ENCODE data around the gene FLNA.
"Not testable (repeated sequence)": the region's sequence is repeated elsewhere in the genome, so short reads cannot be mapped to it uniquely, and the experiment has no call there.

FLNA gene

DNA sequence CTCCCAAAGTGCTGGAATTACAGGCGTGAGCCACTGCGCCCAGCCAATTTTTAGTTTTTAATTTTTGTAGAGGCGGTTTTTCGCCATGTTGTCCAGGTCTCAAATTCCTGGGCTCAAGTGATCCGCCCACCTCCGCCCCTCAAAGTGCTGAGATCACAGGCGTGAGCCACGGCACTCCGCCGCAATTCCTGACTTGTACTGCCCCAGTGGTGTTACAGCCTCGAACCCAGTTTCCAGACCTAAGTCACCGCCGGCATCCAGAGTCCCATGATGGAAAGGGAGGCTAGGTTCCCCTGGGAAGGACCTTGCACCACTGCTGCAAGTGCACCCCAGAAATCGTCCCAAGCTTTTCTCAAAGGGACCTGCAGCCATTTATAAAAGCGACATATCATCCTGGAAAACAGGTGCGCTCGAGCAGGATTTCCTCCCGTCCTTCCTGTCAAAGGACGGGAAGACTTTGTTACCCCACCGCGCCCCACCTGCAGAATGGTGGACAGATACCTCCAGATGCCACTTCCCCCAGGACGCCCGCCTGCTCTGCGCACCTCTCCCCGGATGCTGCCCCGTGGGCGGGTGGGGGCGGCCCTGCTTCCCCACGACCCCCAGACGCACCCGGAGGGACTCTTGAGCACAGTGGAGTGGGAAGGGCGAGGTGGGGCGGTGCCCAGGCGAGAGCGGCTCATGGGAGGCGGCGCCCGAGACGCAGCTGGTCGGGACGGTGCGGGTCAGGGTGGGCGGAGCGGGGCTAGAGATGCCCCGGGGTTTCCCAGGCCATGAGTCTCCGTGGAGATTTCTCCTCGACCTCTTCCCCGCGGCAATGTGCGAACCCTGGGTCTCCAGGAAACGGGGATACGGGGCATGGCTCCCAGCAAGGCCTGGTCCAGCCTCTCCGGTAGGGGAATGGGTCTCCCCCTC lies 22.8 kb upstream of the FLNA start:
- Histone ChIP-seq H3K9ac (ENCODE audit: low read length) (peak overlapping the region; percentile 91), H2BK120ac (ENCODE audit: low read depth, low read length) (no peak overlapping the region), H4K5ac (ENCODE audit: low read length) (no peak overlapping the region), H3K56ac (ENCODE audit: low read length) (peak overlapping the region; percentile 87), H2BK15ac (replicated peaks; ENCODE audit: low read depth) (no peak overlapping the region), H3K23ac (ENCODE audit: low read length) (peak overlapping the region; percentile 45), H3K27me3 (ENCODE audit: insufficient read depth, low read length, poor library complexity) (no peaks in the 10 kb centered on the region), H2AK5ac (ENCODE audit: low read length) (no peak overlapping the region), H3K79me1 (ENCODE audit: low read length) (peaks cover 1% of the 10 kb centered on the region), H3K4ac (ENCODE audit: low read depth, low read length) (peak overlapping the region; percentile 77), H3K36me3 (ENCODE audit: control insufficient read depth, insufficient read depth, low read length) (peaks cover 12% of the 10 kb centered on the region), H3K27ac (ENCODE audit: low read depth, low read length) (peak overlapping the region; percentile 94), H3K79me2 (ENCODE audit: control insufficient read depth, insufficient read depth, low read length) (peaks cover 15% of the 10 kb centered on the region), H4K8ac (ENCODE audit: low read depth, low read length) (no peak overlapping the region), H3K4me2 (ENCODE audit: low read length) (peak overlapping the region; percentile 71), H3K4me3 (ENCODE audit: low read length) (peak overlapping the region; percentile 66), H3K18ac (ENCODE audit: low read length) (peak overlapping the region; percentile 90), H2BK5ac (ENCODE audit: low read length) (peak overlapping the region; percentile 55), H3K4me1 (ENCODE audit: control insufficient read depth, low read depth, low read length) (no peaks in the 10 kb centered on the region)
- WGBS (ENCODE audit: extremely low coverage, insufficient coverage, low lambda C conversion rate) = no CpG with 5 or more reads among the region's 53 CpGs
- peak; percentile 68 for DNase-seq

- not testable (repeated sequence) for H3K18ac ChIP-seq (ENCODE audit: low read length); H2AK5ac ChIP-seq (ENCODE audit: low read length); H3K4me1 ChIP-seq (ENCODE audit: control insufficient read depth, low read depth, low read length); DNase-seq; H3K9ac ChIP-seq (ENCODE audit: low read length); H2BK5ac ChIP-seq (ENCODE audit: low read length); H3K27me3 ChIP-seq (ENCODE audit: insufficient read depth, low read length, poor library complexity); H4K5ac ChIP-seq (ENCODE audit: low read length); H3K56ac ChIP-seq (ENCODE audit: low read length); H3K4me2 ChIP-seq (ENCODE audit: low read length); H3K27ac ChIP-seq (ENCODE audit: low read depth, low read length); H2BK120ac ChIP-seq (ENCODE audit: low read depth, low read length); H2BK15ac ChIP-seq (replicated peaks; ENCODE audit: low read depth); H3K23ac ChIP-seq (ENCODE audit: low read length); H3K4me3 ChIP-seq (ENCODE audit: low read length); H4K8ac ChIP-seq (ENCODE audit: low read depth, low read length); H3K79me1 ChIP-seq (ENCODE audit: low read length)
- H3K79me2 ChIP-seq (ENCODE audit: control insufficient read depth, insufficient read depth, low read length) = peaks cover 15% of the 10 kb centered on the region
- WGBS (ENCODE audit: extremely low coverage, insufficient coverage, low lambda C conversion rate) = no CpG with 5 or more reads among the region's 17 CpGs
- H3K36me3 ChIP-seq (ENCODE audit: control insufficient read depth, insufficient read depth, low read length) = peaks cover 12% of the 10 kb centered on the region
- H3K4ac ChIP-seq (ENCODE audit: low read depth, low read length) = peak overlapping the region; percentile 4
Measured at GRCh38 chrX:154396363-154396762, 21.9 kb upstream of the FLNA start.

GRCh38 chrX:154389812-154390747 lies 15.6 kb upstream of the FLNA start:
- not testable (repeated sequence) for H3K27me3 ChIP-seq (ENCODE audit: insufficient read depth, low read length, poor library complexity); H2BK120ac ChIP-seq (ENCODE audit: low read depth, low read length); DNase-seq; H3K27ac ChIP-seq (ENCODE audit: low read depth, low read length); H2BK15ac ChIP-seq (replicated peaks; ENCODE audit: low read depth); H3K23ac ChIP-seq (ENCODE audit: low read length); H3K56ac ChIP-seq (ENCODE audit: low read length); H3K4ac ChIP-seq (ENCODE audit: low read depth, low read length); H3K79me1 ChIP-seq (ENCODE audit: low read length); H3K79me2 ChIP-seq (ENCODE audit: control insufficient read depth, insufficient read depth, low read length); H4K5ac ChIP-seq (ENCODE audit: low read length); H2BK5ac ChIP-seq (ENCODE audit: low read length); H3K4me3 ChIP-seq (ENCODE audit: low read length); H3K9ac ChIP-seq (ENCODE audit: low read length); H3K4me2 ChIP-seq (ENCODE audit: low read length); H3K18ac ChIP-seq (ENCODE audit: low read length); H3K4me1 ChIP-seq (ENCODE audit: control insufficient read depth, low read depth, low read length); H3K36me3 ChIP-seq (ENCODE audit: control insufficient read depth, insufficient read depth, low read length); H4K8ac ChIP-seq (ENCODE audit: low read depth, low read length); H2AK5ac ChIP-seq (ENCODE audit: low read length)
- WGBS (ENCODE audit: extremely low coverage, insufficient coverage, low lambda C conversion rate) = no CpG with 5 or more reads among the region's 121 CpGs

DNA sequence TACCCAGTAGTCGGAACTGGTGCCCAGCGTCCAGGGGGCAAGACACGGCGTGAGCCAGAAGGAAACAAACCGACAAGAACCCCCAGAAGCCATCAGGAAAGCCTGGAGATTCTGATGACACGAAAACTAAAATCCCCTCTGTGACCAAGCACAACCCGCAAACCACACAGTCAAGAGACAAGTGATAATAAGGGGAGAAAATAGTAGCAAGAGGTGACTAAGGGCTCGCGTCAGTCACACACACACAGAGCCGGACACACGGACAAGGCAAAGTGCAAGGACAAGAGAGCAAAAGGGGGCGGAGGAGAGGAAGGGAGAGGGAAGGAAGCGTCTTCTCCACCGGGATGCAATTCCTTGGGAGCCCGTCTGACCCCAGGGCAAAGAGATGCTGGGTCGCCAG lies 14.2 kb upstream of the FLNA start:
- not testable (repeated sequence) for H4K8ac ChIP-seq (ENCODE audit: low read depth, low read length); H3K56ac ChIP-seq (ENCODE audit: low read length); H3K18ac ChIP-seq (ENCODE audit: low read length); H3K36me3 ChIP-seq (ENCODE audit: control insufficient read depth, insufficient read depth, low read length); DNase-seq; H3K4me2 ChIP-seq (ENCODE audit: low read length); H3K27me3 ChIP-seq (ENCODE audit: insufficient read depth, low read length, poor library complexity); H3K9ac ChIP-seq (ENCODE audit: low read length); H3K4ac ChIP-seq (ENCODE audit: low read depth, low read length); H3K79me1 ChIP-seq (ENCODE audit: low read length); H3K4me3 ChIP-seq (ENCODE audit: low read length); H2BK120ac ChIP-seq (ENCODE audit: low read depth, low read length); H4K5ac ChIP-seq (ENCODE audit: low read length); H2AK5ac ChIP-seq (ENCODE audit: low read length); H2BK5ac ChIP-seq (ENCODE audit: low read length); H3K79me2 ChIP-seq (ENCODE audit: control insufficient read depth, insufficient read depth, low read length); H3K27ac ChIP-seq (ENCODE audit: low read depth, low read length); H3K4me1 ChIP-seq (ENCODE audit: control insufficient read depth, low read depth, low read length); H3K23ac ChIP-seq (ENCODE audit: low read length); H2BK15ac ChIP-seq (replicated peaks; ENCODE audit: low read depth)
- WGBS (ENCODE audit: extremely low coverage, insufficient coverage, low lambda C conversion rate) = no CpG with 5 or more reads among the region's 16 CpGs

- WGBS (ENCODE audit: extremely low coverage, insufficient coverage, low lambda C conversion rate) = no CpG with 5 or more reads among the region's 20 CpGs
- not testable (repeated sequence) for H3K27ac ChIP-seq (ENCODE audit: low read depth, low read length); H2AK5ac ChIP-seq (ENCODE audit: low read length); H3K36me3 ChIP-seq (ENCODE audit: control insufficient read depth, insufficient read depth, low read length); H4K8ac ChIP-seq (ENCODE audit: low read depth, low read length); H4K5ac ChIP-seq (ENCODE audit: low read length); DNase-seq; H2BK120ac ChIP-seq (ENCODE audit: low read depth, low read length); H3K79me1 ChIP-seq (ENCODE audit: low read length); H3K4me3 ChIP-seq (ENCODE audit: low read length); H2BK15ac ChIP-seq (replicated peaks; ENCODE audit: low read depth); H2BK5ac ChIP-seq (ENCODE audit: low read length); H3K27me3 ChIP-seq (ENCODE audit: insufficient read depth, low read length, poor library complexity); H3K4me2 ChIP-seq (ENCODE audit: low read length); H3K4me1 ChIP-seq (ENCODE audit: control insufficient read depth, low read depth, low read length); H3K79me2 ChIP-seq (ENCODE audit: control insufficient read depth, insufficient read depth, low read length); H3K9ac ChIP-seq (ENCODE audit: low read length); H3K23ac ChIP-seq (ENCODE audit: low read length); H3K18ac ChIP-seq (ENCODE audit: low read length); H3K4ac ChIP-seq (ENCODE audit: low read depth, low read length); H3K56ac ChIP-seq (ENCODE audit: low read length)
Measured at GRCh38 chrX:154388094-154388493, 13.7 kb upstream of the FLNA start.

All from mesendoderm (in vitro differentiated cells).